Upper lobe of left lung (tissue), 4 donors: ENCODE data around the gene IL10RB.

Experiments
- CTCF ChIP-seq, 6 experiments: fragments of 450-650 bp in 4 of 6; fragments of 200-600 bp in 2 of 6; sonication (generic) in 2 of 6; IDR thresholded peaks; one replicate each; pipeline ENCODE4 v1.5.1; 2016 to 2019; ENCODE audit warnings: antibody characterized with exemption in 6 of 6
- EP300 ChIP-seq, 4 donors: sonication (generic); formaldehyde crosslinking; IDR thresholded peaks; one replicate each; pipeline ENCODE4 v1.5.1; 2017; ENCODE audit warnings: antibody characterized with exemption in 4 of 4, control low read depth in 2 of 4
- POLR2A ChIP-seq, 4 donors: fragments of 450-650 bp; IDR thresholded peaks; one replicate each; pipeline ENCODE4 v1.5.1; 2016 to 2017; ENCODE audit warnings: antibody characterized with exemption in 4 of 4, mild to moderate bottlenecking in 2 of 4
- POLR2AphosphoS5 ChIP-seq, 2 donors: sonication (generic); formaldehyde crosslinking; IDR thresholded peaks; one replicate each; pipeline ENCODE4 v1.5.1; 2017; ENCODE audit warnings: antibody characterized with exemption in 2 of 2

GRCh38 chr21:33314111-33314510 lies 47.9 kb downstream of the IL10RB start:
- TF ChIP-seq POLR2AphosphoS5 (IDR thresholded peaks at IDR 0.05) (no peak), POLR2A (IDR thresholded peaks at IDR 0.05) (no peak), CTCF (IDR thresholded peaks at IDR 0.05) (no peak), EP300 (IDR thresholded peaks at IDR 0.05) (no peak)
